Transverse colon (tissue), 4 donors: ENCODE measurements around the gene GRIN2C. TPM values are rescaled to one million over a fixed set of nuclear protein-coding genes. Genes with fewer than 3 reads are reported as not detected.

Source experiments
- DNase-seq: peaks from one replicate; pipeline ENCODE4 v3.0.0-alpha.2; 2019
- H3K27ac ChIP-seq, 4 donors: fragments of 200-600 bp; sonication (generic); 2 replicates each; pipeline ENCODE4 v1.5.1; 2016 to 2018; ENCODE audit warnings: inconsistent platforms in 4 of 4
- H3K27me3 ChIP-seq: fragments of 200-600 bp; sonication (generic); 2 replicates; pipeline ENCODE4 v1.5.1; 2017; ENCODE audit warnings: inconsistent platforms
- H3K36me3 ChIP-seq, 4 donors: fragments of 200-600 bp; sonication (generic); 2 replicates each; pipeline ENCODE4 v1.5.1; 2017 to 2019; ENCODE audit warnings: inconsistent platforms in 4 of 4
- H3K4me1 ChIP-seq, 4 donors: fragments of 200-600 bp; sonication (generic); 2 replicates each; pipeline ENCODE4 v1.5.1; 2017 to 2020; ENCODE audit warnings: inconsistent platforms in 4 of 4
- H3K4me3 ChIP-seq, 4 donors: fragments of 200-600 bp; sonication (generic); 1 replicate in 1 of 4; 2 replicates in 3 of 4; pipeline versions ENCODE4 v1.5.1 to v1.6.1; 2017 to 2019; ENCODE audit warnings: inconsistent platforms in 4 of 4
- H3K9me3 ChIP-seq, 2 donors: fragments of 200-600 bp; sonication (generic); 2 replicates each; pipeline ENCODE4 v1.5.1; 2017 to 2019; ENCODE audit warnings: inconsistent platforms in 2 of 2
- EP300 ChIP-seq: sonication (generic); formaldehyde crosslinking; IDR thresholded peaks from one replicate; pipeline ENCODE4 v1.6.1; 2017; ENCODE audit warnings: antibody characterized with exemption, low read depth
- POLR2A ChIP-seq: fragments of 450-650 bp; IDR thresholded peaks from one replicate; pipeline ENCODE4 v1.6.1; 2016; ENCODE audit warnings: antibody characterized with exemption, mild to moderate bottlenecking, moderate library complexity
- POLR2AphosphoS5 ChIP-seq, 3 donors: sonication (generic); formaldehyde crosslinking; IDR thresholded peaks; one replicate each; pipeline ENCODE4 v1.6.1; 2016; ENCODE audit warnings: antibody characterized with exemption in 3 of 3
- WGBS, 2 donors: methylation state at CpG; one replicate each; pipeline ENCODE4 v1.1.5; 2018; ENCODE audit warnings: low coverage in 1 of 2; 5-methylcytosine and 5-hydroxymethylcytosine counted together
- in situ Hi-C, 4 donors: fragments of 200-750 bp; cut with MboI; loops; one replicate each; pipeline versions ENCODE4 v1.15.0 to v1.15.1; 2017; ENCODE audit warnings: low sequenced_read_pairs in 3 of 4, low pct_ligation_motif_present in 1 of 4, low pct_unique_long_range_greater_than_20kb in 1 of 4
- intact Hi-C: fragments of 100-400 bp; cut with DNase I; formaldehyde crosslinking; loops from one replicate; pipeline ENCODE4 v1.15.1; 2023; ENCODE audit warnings: low total_unique reads
- total RNA-seq, 4 donors: library from RNA; depleted of rRNA; stranded (reverse); fragments of >200 nt; gene quantifications; one replicate each; pipeline ENCODE4 v1.1.0, GENCODE V29; 2016
- TF ChIP-seq, protein P1 (sequence below), 5 experiments: fragments of 200-600 bp in 3 of 5; fragments of 450-650 bp in 2 of 5; sonication (generic) in 3 of 5; IDR thresholded peaks; 1 replicate in 2 of 5; 2 replicates in 3 of 5; pipeline ENCODE4 v1.5.1; 2016 to 2017; ENCODE audit warnings: antibody characterized with exemption in 5 of 5, inconsistent platforms in 3 of 5, mild to moderate bottlenecking in 2 of 5, moderate library complexity in 1 of 5

The GRIN2C gene
- total RNA-seq, 4 donors from 2014 or later, result 0.27 to 0.40 TPM; not detected in 2

DNA sequence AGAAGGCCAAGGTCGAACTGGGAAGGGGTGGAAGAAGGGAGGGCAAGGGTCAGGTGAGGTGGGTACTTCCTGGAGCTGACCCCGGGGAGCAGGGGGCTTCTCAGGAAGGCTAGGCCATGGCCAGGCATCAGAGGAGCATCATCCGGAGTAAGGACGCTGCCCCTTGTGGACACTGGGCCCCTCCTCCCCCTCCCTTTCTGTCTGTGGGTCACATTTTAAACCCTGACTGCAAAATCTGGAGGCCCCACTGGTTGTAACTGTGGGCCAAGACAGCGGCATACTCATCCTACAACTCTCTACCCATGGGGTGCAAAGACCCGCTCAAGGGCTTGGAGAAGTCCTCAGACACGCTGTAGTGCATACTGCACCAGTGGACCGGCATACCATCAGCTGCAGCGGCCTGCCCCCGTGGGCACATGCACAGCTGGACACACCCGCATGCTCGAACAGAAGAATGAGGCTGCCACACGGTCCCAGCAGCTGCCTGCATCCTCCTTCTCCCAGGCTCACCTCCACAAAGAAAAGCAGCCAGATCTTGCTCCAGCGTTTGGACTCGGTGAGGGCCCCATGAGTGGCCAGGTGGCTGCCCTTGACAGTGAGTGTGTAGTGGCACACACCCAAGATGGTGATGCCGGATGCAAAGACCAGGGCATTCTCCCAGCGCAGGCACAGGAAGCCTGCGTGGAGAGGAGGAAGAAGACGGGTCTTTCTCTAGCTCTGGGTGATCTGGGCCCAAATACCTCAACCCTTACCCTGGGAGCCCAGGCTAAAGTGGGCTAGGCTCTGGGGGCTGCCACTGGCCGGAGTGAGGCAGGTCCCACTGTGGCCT lies 32.5 kb upstream of the GRIN2C start:
- intact Hi-C loops (no loop called here), in situ Hi-C loops (no loop called here)
- Histone ChIP-seq H3K9me3 (no peaks in the 10 kb centered on the region), H3K36me3 (no peaks in the 10 kb centered on the region), H3K4me1 (peaks cover 3 to 11% (median 9%) of the 10 kb centered on the region in 4 donors), H3K27me3 (peaks cover 83% of the 10 kb centered on the region), H3K27ac (no peak overlapping the region), H3K4me3 (no peak overlapping the region)
- TF ChIP-seq, protein P1, sequence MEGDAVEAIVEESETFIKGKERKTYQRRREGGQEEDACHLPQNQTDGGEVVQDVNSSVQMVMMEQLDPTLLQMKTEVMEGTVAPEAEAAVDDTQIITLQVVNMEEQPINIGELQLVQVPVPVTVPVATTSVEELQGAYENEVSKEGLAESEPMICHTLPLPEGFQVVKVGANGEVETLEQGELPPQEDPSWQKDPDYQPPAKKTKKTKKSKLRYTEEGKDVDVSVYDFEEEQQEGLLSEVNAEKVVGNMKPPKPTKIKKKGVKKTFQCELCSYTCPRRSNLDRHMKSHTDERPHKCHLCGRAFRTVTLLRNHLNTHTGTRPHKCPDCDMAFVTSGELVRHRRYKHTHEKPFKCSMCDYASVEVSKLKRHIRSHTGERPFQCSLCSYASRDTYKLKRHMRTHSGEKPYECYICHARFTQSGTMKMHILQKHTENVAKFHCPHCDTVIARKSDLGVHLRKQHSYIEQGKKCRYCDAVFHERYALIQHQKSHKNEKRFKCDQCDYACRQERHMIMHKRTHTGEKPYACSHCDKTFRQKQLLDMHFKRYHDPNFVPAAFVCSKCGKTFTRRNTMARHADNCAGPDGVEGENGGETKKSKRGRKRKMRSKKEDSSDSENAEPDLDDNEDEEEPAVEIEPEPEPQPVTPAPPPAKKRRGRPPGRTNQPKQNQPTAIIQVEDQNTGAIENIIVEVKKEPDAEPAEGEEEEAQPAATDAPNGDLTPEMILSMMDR (IDR thresholded peaks at IDR 0.05), result no peak
- TF ChIP-seq POLR2AphosphoS5 (IDR thresholded peaks at IDR 0.05), result no peak
- no peak for TF ChIP-seq EP300
- TF ChIP-seq POLR2A, result no peak
- no peak for DNase-seq
- 33 to 66% methylated on average over 2 to 19 of the region's 20 CpGs for WGBS, 2 donors

DNA sequence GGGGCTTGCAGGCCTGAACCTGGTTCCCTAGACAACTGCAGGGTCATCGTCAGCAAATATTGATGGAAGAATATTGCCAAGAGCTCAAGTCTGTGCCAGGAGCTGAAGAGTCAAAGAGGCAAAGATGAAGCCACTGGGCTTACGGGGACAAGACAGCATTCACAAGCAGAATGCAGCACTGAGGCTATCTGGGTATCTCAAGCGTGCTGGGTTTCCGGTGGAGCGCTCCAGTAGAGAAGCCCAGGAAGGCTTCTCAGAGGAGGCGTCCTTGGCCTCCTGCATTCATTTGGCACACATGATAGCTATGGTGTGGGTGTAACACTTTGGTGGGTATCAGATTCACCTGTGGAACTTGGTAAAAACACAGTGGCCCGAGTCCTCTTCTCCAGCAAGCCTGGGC lies 30.9 kb upstream of the GRIN2C start:
- Histone ChIP-seq H3K4me1 (peaks cover 3 to 11% (median 9%) of the 10 kb centered on the region in 4 donors), H3K27ac (no peak overlapping the region), H3K4me3 (no peak overlapping the region), H3K9me3 (no peaks in the 10 kb centered on the region), H3K36me3 (no peaks in the 10 kb centered on the region), H3K27me3 (peaks cover 71% of the 10 kb centered on the region)
- intact Hi-C loops (no loop called here), in situ Hi-C loops (no loop called here)
- TF ChIP-seq POLR2A (no peak), EP300 (no peak), POLR2AphosphoS5 (IDR thresholded peaks at IDR 0.05) (no peak)
- TF ChIP-seq, protein P1 (IDR thresholded peaks at IDR 0.05), result no peak
- WGBS, 2 donors, result 90 to 92% methylated on average over 2 to 7 of the region's 7 CpGs
- DNase-seq, result no peak

DNA sequence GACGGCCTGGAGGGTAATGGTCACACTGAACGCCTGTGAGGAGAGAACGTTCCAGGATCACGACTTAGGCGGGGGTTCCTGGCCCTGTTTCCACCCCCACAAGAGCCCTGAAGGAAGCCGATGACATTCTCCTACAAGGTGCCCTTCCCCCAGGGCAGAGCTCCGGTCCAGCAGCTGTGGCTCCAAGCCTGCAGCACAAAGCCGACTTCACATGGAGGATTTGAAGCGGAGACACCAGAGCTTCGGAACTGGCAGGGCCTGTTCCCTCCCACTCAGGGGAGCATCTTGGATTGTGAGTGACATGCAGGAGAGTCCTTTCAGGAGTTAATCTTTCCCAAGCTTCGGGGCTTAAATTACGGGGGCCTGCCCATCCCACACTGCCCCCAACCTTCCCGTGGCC lies 28.8 kb upstream of the GRIN2C start:
- Histone ChIP-seq H3K27ac (no peak overlapping the region), H3K36me3 (no peaks in the 10 kb centered on the region), H3K4me1 (peaks cover 3 to 6% (median 5%) of the 10 kb centered on the region in 4 donors), H3K9me3 (no peaks in the 10 kb centered on the region), H3K4me3 (no peak overlapping the region), H3K27me3 (peaks cover 50% of the 10 kb centered on the region)
- 71 to 82% methylated on average over 2 to 13 of the region's 13 CpGs for WGBS, 2 donors
- intact Hi-C loops (no loop called here), in situ Hi-C loops (no loop called here)
- DNase-seq, result no peak
- TF ChIP-seq, protein P1 (IDR thresholded peaks at IDR 0.05), result no peak
- TF ChIP-seq POLR2A, result no peak

DNA sequence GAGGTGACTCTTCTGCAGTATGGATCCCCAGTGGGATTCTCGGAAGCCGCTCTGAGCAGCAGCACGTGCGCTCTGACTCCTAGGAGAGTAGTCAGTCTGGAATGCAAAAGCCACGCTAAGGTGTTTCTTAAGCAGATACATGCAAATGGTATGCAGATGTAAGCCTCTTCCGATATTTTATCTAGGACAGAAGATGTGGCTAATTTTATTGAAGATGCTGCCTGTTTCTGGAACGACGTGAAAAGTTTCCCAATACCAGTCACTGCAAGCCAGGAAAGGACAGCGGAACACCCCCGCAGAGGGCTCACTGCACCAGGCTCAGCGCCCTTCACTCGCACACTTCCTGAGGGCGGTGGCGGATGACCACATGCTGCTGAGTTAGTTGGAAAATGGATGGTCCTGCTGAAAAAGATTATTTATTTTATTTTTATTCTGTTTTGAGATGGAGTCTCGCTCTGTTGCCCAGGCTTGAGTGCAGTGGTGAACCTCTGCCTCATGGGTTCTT lies 23.6 kb upstream of the GRIN2C start:
- TF ChIP-seq EP300 (no peak), POLR2AphosphoS5 (IDR thresholded peaks at IDR 0.05) (no peak)
- H3K27ac ChIP-seq, result no peak overlapping the region
- H3K27me3 ChIP-seq, result peaks cover 23% of the 10 kb centered on the region
- H3K9me3 ChIP-seq, result no peaks in the 10 kb centered on the region
- in situ Hi-C loops, result no loop called here
- WGBS, 2 donors, result 79 to 81% methylated on average over 6 to 15 of the region's 15 CpGs
- H3K4me3 ChIP-seq, result no peak overlapping the region
- H3K36me3 ChIP-seq, result no peaks in the 10 kb centered on the region
- intact Hi-C loops, result loop anchor here (5.0 kb wide), 1 partner anchor 1046 kb away; no protein-coding TSS in a partner anchor
- no peak for DNase-seq
- H3K4me1 ChIP-seq, result peaks cover 2 to 4% (median 3%) of the 10 kb centered on the region in 4 donors
